Ishikawa (cell line): ENCODE measurements around the gene PSD.

ENCODE experiments used
- CEBPB ChIP-seq: IDR thresholded peaks from 2 replicates; pipeline ENCODE4 v1.6.1; 2012
- CREB1 ChIP-seq: IDR thresholded peaks from 2 replicates; pipeline ENCODE4 v1.6.1; 2012; ENCODE audit warnings: low read depth
- EGR1 ChIP-seq: IDR thresholded peaks from 2 replicates; pipeline ENCODE4 v1.6.1; 2012
- EP300 ChIP-seq: IDR thresholded peaks from 2 replicates; pipeline ENCODE4 v1.6.1; 2012; ENCODE audit warnings: borderline replicate concordance
- MAX ChIP-seq: IDR thresholded peaks from 2 replicates; pipeline ENCODE4 v1.6.1; 2012
- NFIC ChIP-seq: IDR thresholded peaks from 2 replicates; pipeline ENCODE4 v1.6.1; 2012
- RAD21 ChIP-seq: IDR thresholded peaks from 2 replicates; pipeline ENCODE4 v1.6.1; 2012; ENCODE audit warnings: low read depth
- TAF1 ChIP-seq: IDR thresholded peaks from 2 replicates; pipeline ENCODE4 v1.6.1; 2012; ENCODE audit warnings: low read depth, mild to moderate bottlenecking
- TCF12 ChIP-seq: IDR thresholded peaks from 2 replicates; pipeline ENCODE4 v1.6.1; 2012; ENCODE audit warnings: low read depth
- YY1 ChIP-seq: IDR thresholded peaks from 2 replicates; pipeline ENCODE4 v1.6.1; 2012; ENCODE audit warnings: low read depth
- ZBTB7A ChIP-seq: IDR thresholded peaks from 2 replicates; pipeline ENCODE4 v1.6.1; 2012; ENCODE audit warnings: low read depth
- TF ChIP-seq, protein P1 (sequence below): IDR thresholded peaks from 2 replicates; pipeline ENCODE4 v1.6.1; 2012; ENCODE audit warnings: low read depth, mild to moderate bottlenecking
- TF ChIP-seq, protein P2 (sequence below): IDR thresholded peaks from 2 replicates; pipeline ENCODE4 v1.6.1; 2012

Gene PSD

GRCh38 chr10:102420181-102420713 is 1.7 kb upstream of the PSD start:
- no peak for TF ChIP-seq CEBPB
- TF ChIP-seq, protein P1, sequence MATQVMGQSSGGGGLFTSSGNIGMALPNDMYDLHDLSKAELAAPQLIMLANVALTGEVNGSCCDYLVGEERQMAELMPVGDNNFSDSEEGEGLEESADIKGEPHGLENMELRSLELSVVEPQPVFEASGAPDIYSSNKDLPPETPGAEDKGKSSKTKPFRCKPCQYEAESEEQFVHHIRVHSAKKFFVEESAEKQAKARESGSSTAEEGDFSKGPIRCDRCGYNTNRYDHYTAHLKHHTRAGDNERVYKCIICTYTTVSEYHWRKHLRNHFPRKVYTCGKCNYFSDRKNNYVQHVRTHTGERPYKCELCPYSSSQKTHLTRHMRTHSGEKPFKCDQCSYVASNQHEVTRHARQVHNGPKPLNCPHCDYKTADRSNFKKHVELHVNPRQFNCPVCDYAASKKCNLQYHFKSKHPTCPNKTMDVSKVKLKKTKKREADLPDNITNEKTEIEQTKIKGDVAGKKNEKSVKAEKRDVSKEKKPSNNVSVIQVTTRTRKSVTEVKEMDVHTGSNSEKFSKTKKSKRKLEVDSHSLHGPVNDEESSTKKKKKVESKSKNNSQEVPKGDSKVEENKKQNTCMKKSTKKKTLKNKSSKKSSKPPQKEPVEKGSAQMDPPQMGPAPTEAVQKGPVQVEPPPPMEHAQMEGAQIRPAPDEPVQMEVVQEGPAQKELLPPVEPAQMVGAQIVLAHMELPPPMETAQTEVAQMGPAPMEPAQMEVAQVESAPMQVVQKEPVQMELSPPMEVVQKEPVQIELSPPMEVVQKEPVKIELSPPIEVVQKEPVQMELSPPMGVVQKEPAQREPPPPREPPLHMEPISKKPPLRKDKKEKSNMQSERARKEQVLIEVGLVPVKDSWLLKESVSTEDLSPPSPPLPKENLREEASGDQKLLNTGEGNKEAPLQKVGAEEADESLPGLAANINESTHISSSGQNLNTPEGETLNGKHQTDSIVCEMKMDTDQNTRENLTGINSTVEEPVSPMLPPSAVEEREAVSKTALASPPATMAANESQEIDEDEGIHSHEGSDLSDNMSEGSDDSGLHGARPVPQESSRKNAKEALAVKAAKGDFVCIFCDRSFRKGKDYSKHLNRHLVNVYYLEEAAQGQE: peak; percentile 57; the same call in 1 of the 2 replicates
- no peak for TF ChIP-seq EGR1
- 0 out of 2 replicates have a peak, but pooled peaks have one; percentile 23 for TF ChIP-seq ZBTB7A

GRCh38 chr10:102419269-102420180 is 940 bp upstream of the PSD start:
- TF ChIP-seq TAF1 (0 out of 2 replicates have a peak, but pooled peaks have one; percentile 19), MAX (peak; percentile 63), TCF12 (no peak), EP300 (no peak; the same call in 1 of the 2 replicates), RAD21 (no peak), EGR1 (peak; percentile 8; the same call in 1 of the 2 replicates), NFIC (no peak), ZBTB7A (peak; percentile 93), CREB1 (peak; percentile 23; the same call in 1 of the 2 replicates)
- TF ChIP-seq, protein P2, sequence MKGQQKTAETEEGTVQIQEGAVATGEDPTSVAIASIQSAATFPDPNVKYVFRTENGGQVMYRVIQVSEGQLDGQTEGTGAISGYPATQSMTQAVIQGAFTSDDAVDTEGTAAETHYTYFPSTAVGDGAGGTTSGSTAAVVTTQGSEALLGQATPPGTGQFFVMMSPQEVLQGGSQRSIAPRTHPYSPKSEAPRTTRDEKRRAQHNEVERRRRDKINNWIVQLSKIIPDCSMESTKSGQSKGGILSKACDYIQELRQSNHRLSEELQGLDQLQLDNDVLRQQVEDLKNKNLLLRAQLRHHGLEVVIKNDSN: peak; percentile 64
- TF ChIP-seq, protein P1: peak; percentile 94

DNA sequence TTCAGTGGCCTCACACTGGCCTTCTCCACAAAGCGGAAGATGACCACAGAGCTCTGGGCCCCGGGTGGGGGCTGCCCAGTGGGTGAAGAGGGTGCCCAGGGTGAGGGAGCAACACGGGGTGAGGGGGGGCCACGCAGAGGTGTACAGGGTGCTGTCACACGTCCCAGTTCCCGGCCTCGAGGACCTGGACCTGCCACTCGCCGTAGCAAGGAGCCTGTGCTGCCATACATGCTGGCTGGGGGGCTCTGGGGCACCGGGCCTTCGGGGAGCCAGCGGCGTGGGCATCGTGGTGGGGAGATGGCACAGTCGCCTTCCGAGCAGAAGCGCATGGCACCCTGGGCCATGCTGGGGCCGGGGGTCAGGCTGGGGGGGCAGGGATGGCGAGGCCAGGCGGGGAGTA is 1.9 kb downstream of the PSD start:
- TF ChIP-seq CREB1 (no peak), TAF1 (no peak), EGR1 (no peak)
- TF ChIP-seq, protein P1: no peak

- no peak for TF ChIP-seq YY1
- TF ChIP-seq MAX: no peak
- TF ChIP-seq NFIC: no peak
- TF ChIP-seq, protein P1: no peak
- TF ChIP-seq EGR1: no peak
Measured at GRCh38 chr10:102416283-102416682, 2.3 kb downstream of the PSD start.
